Adrenal gland (tissue), 12 donors: ENCODE results near the gene SPATC1L. TPM values are rescaled to one million over a fixed set of nuclear protein-coding genes. Genes with fewer than 3 reads are reported as not detected.

Source experiments
- DNase-seq, 7 donors: peaks; one replicate each; pipeline ENCODE4 v3.0.0-alpha.2; 2019 to 2020
- H3K27ac ChIP-seq, 5 donors: fragments of 200-600 bp; sonication (generic) in 4 of 5; 1 replicate in 3 of 5; 2 replicates in 2 of 5; pipeline versions ENCODE4 v1.5.1 to v1.8.0; 2016 to 2020; ENCODE audit warnings: mild to moderate bottlenecking in 1 of 5
- H3K27me3 ChIP-seq: fragments of 200-600 bp; 2 replicates; pipeline ENCODE4 v1.8.0; 2021
- H3K36me3 ChIP-seq, 2 donors: fragments of 200-600 bp; replicated peaks in 1 of 2; 1 replicate in 1 of 2; 2 replicates in 1 of 2; pipeline versions ENCODE4 v1.5.1 to v1.8.0; 2018 to 2022
- H3K4me1 ChIP-seq, 2 donors: fragments of 200-600 bp; replicated peaks in 1 of 2; 1 replicate in 1 of 2; 2 replicates in 1 of 2; pipeline versions ENCODE4 v1.5.1 to v1.8.0; 2018 to 2021
- H3K4me3 ChIP-seq, 4 donors: fragments of 200-600 bp; sonication (generic) in 3 of 4; one replicate each; pipeline ENCODE4 v1.5.1; 2016 to 2018
- H3K9me3 ChIP-seq, 3 donors: fragments of 200-600 bp; sonication (generic) in 1 of 3; replicated peaks in 1 of 3; 1 replicate in 2 of 3; 2 replicates in 1 of 3; pipeline versions ENCODE4 v1.5.1 to v1.8.0; 2016 to 2021
- POLR2A ChIP-seq, 2 donors: fragments of 450-650 bp; IDR thresholded peaks; one replicate each; pipeline ENCODE4 v1.6.1; 2017; ENCODE audit warnings: antibody characterized with exemption in 2 of 2, mild to moderate bottlenecking in 2 of 2, moderate library complexity in 1 of 2
- WGBS, 4 donors: extraction: QIAGEN DNeasy Blood & Tissue Kit in 2 of 4; methylation state at CpG; one replicate each; pipeline versions ENCODE4 v1.1.5 to v1.1.7; 2013 to 2017; 5-methylcytosine and 5-hydroxymethylcytosine counted together
- intact Hi-C, 2 donors: fragments of 100-400 bp; cut with DNase I; formaldehyde crosslinking; loops; one replicate each; pipeline versions ENCODE4 v1.14.1 to v1.15.0; 2022 to 2023
- polyA plus RNA-seq, 3 donors: library from polyadenylated mRNA; stranded (reverse); fragments of 200-250 nt in 2 of 3; fragments of 350-450 nt in 1 of 3; fragmentation: Illumina TruSeq in 1 of 3; extraction: RNeasy Lipid Tissue Mini Kit (QIAGEN cat#74804) in 1 of 3; gene quantifications; one replicate each; pipeline ENCODE4 v1.2.3, GENCODE V29; 2013 to 2014
- total RNA-seq, 9 donors: library from RNA; depleted of rRNA in 4 of 9; stranded (reverse); fragments of >200 nt in 4 of 9; fragments of 120-200 nt in 1 of 9; fragmentation: NEBNext Ultra II Directional in 1 of 9; extraction: Animal tissue kit (Norgen Biotek cat#: 25700) in 1 of 9; gene quantifications; one replicate each; pipeline versions ENCODE4 v1.1.0 to v1.2.4, GENCODE V29; 2013 to 2023
- TF ChIP-seq, protein P1 (sequence below), 6 experiments: fragments of 450-650 bp in 4 of 6; fragments of 200-600 bp in 2 of 6; sonication (generic) in 1 of 6; IDR thresholded peaks; 1 replicate in 5 of 6; 2 replicates in 1 of 6; pipeline versions ENCODE4 v1.5.1 to v1.8.0; 2016 to 2021; ENCODE audit warnings: antibody characterized with exemption in 6 of 6, mild to moderate bottlenecking in 2 of 6, moderate library complexity in 1 of 6
- donor health status: healthy with polysubstance abuse.
- donor health status: Bipolar disorder and iron deficiency.
- donor health status: DM: yes; HTN: yes; CAD: no.
- donor health status: DM: no; HTN: no; CAD: no.
- donor health status: DM: no; HTN: no; CAD: no.
- donor health status: DM: yes; HTN: yes; CAD: no.

Gene SPATC1L
- total and polyA plus RNA-seq, 12 donors = 8.4 to 91.5 (median 25.3) TPM

- intact Hi-C loops = no loop called here
- H3K36me3 ChIP-seq = no peaks in the 10 kb centered on the region
- DNase-seq = peak in 2 of 7 donors; percentile 15 to 21
- H3K4me1 ChIP-seq = no peaks in the 10 kb centered on the region
- no peak overlapping the region for H3K4me3 ChIP-seq
- H3K27ac ChIP-seq = no peak overlapping the region
- H3K27me3 ChIP-seq = no peaks in the 10 kb centered on the region
- WGBS, 4 donors = 92 to 95% (median 94%) methylated on average over 10 to 12 of the region's 12 CpGs
- TF ChIP-seq, protein P1, sequence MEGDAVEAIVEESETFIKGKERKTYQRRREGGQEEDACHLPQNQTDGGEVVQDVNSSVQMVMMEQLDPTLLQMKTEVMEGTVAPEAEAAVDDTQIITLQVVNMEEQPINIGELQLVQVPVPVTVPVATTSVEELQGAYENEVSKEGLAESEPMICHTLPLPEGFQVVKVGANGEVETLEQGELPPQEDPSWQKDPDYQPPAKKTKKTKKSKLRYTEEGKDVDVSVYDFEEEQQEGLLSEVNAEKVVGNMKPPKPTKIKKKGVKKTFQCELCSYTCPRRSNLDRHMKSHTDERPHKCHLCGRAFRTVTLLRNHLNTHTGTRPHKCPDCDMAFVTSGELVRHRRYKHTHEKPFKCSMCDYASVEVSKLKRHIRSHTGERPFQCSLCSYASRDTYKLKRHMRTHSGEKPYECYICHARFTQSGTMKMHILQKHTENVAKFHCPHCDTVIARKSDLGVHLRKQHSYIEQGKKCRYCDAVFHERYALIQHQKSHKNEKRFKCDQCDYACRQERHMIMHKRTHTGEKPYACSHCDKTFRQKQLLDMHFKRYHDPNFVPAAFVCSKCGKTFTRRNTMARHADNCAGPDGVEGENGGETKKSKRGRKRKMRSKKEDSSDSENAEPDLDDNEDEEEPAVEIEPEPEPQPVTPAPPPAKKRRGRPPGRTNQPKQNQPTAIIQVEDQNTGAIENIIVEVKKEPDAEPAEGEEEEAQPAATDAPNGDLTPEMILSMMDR (IDR thresholded peaks at IDR 0.05) = no peak
- TF ChIP-seq POLR2A (IDR thresholded peaks at IDR 0.05) = no peak
- H3K9me3 ChIP-seq = no peaks in the 10 kb centered on the region
Measured at GRCh38 chr21:46159390-46159789, 24.9 kb downstream of the SPATC1L start.

- H3K4me1 ChIP-seq = no peaks in the 10 kb centered on the region
- 93 to 96% (median 93%) methylated on average over 6 to 10 of the region's 10 CpGs for WGBS, 4 donors
- TF ChIP-seq, protein P1 (IDR thresholded peaks at IDR 0.05) = no peak
- TF ChIP-seq POLR2A (IDR thresholded peaks at IDR 0.05) = no peak
- H3K27me3 ChIP-seq = no peaks in the 10 kb centered on the region
- intact Hi-C loops = no loop called here
- no peaks in the 10 kb centered on the region for H3K36me3 ChIP-seq
- H3K9me3 ChIP-seq = no peaks in the 10 kb centered on the region
- H3K27ac ChIP-seq = no peak overlapping the region
- H3K4me3 ChIP-seq = no peak overlapping the region
- peak in 1 of 7 donors; percentile 36 for DNase-seq
Measured at GRCh38 chr21:46158666-46159300, 25.5 kb downstream of the SPATC1L start.

DNA sequence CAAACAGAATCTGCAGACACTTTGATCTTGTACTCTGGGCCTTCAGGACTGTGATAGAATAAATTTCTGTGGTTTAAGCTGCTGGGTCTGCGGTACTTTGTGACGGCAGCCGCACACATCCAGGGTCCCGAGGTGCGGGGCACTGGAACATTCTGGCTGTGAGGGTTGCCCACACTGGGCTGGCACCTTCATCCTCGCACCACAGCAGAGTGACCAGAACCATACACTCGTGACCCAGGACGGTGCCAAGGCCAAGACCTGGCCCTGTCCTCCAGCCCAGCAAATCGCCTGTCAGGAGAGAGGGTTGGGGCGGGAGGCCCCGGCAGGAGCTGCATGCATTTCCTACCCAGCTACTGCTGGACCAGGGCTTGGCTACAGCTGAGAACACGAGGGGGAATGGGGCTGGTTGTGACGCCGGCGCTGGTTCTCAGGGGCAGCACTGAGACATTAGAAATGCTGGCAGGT is 26.2 kb downstream of the SPATC1L start:
- 72 to 94% (median 77%) methylated on average over 4 to 15 of the region's 15 CpGs for WGBS, 4 donors
- H3K36me3 ChIP-seq = no peaks in the 10 kb centered on the region
- no peak overlapping the region for H3K4me3 ChIP-seq
- peaks cover 6 to 7% of the 10 kb centered on the region in 2 donors for H3K4me1 ChIP-seq
- no peak for TF ChIP-seq POLR2A (IDR thresholded peaks at IDR 0.05)
- TF ChIP-seq, protein P1 (IDR thresholded peaks at IDR 0.05) = no peak
- no peaks in the 10 kb centered on the region for H3K27me3 ChIP-seq
- DNase-seq = peak in 3 of 7 donors; percentile 21 to 49 (median 46)
- no peaks in the 10 kb centered on the region for H3K9me3 ChIP-seq
- intact Hi-C loops = no loop called here
- H3K27ac ChIP-seq = no peak overlapping the region

- no peaks in the 10 kb centered on the region for H3K36me3 ChIP-seq
- H3K27ac ChIP-seq = no peak overlapping the region
- peak in 2 of 7 donors; percentile 13 to 38 for DNase-seq
- TF ChIP-seq, protein P1 (IDR thresholded peaks at IDR 0.05) = no peak
- no peak for TF ChIP-seq POLR2A (IDR thresholded peaks at IDR 0.05)
- no peak overlapping the region for H3K4me3 ChIP-seq
- H3K9me3 ChIP-seq = no peaks in the 10 kb centered on the region
- 87 to 93% (median 89%) methylated on average over 10 to 12 of the region's 12 CpGs for WGBS, 4 donors
- no peaks in the 10 kb centered on the region for H3K27me3 ChIP-seq
- H3K4me1 ChIP-seq = peaks cover 11 to 12% of the 10 kb centered on the region in 2 donors
- intact Hi-C loops = no loop called here
Measured at GRCh38 chr21:46157396-46157986, 26.8 kb downstream of the SPATC1L start.
